Stomach smooth muscle (tissue), 2 donors: ENCODE results near the gene RAB43.
A peak's percentile ranks its signal among the peaks of the same experiment; 100 is the strongest.
"Not testable (repeated sequence)": the region's sequence is repeated elsewhere in the genome, so short reads cannot be mapped to it uniquely, and the experiment has no call there.

Experiments
- H3K27ac ChIP-seq: one replicate; pipeline ENCODE4 v1.7.0; 2013; ENCODE audit warnings: mild to moderate bottlenecking, low read length, inconsistent platforms
- H3K27me3 ChIP-seq, 2 donors: one replicate each; pipeline ENCODE4 v1.7.0; 2013; ENCODE audit warnings: low read length in 2 of 2; ENCODE audit not compliant: insufficient read depth in 2 of 2, control insufficient read depth in 1 of 2
- H3K36me3 ChIP-seq, 2 donors: one replicate each; pipeline ENCODE4 v1.7.0; 2013; ENCODE audit warnings: low read length in 2 of 2; ENCODE audit not compliant: control insufficient read depth in 2 of 2, insufficient read depth in 2 of 2
- H3K4me1 ChIP-seq: one replicate; pipeline ENCODE4 v1.7.0; 2013; ENCODE audit warnings: low read length; ENCODE audit not compliant: control insufficient read depth, insufficient read depth
- H3K4me3 ChIP-seq, 2 donors: one replicate each; pipeline ENCODE4 v1.7.0; 2013; ENCODE audit warnings: low read length in 2 of 2
- H3K9ac ChIP-seq, 2 donors: one replicate each; pipeline ENCODE4 v1.7.0; 2013; ENCODE audit warnings: low read length in 2 of 2, mild to moderate bottlenecking in 1 of 2
- H3K9me3 ChIP-seq, 2 donors: one replicate each; pipeline ENCODE4 v1.7.0; 2013; ENCODE audit warnings: low read length in 2 of 2; ENCODE audit not compliant: control insufficient read depth in 2 of 2
- donor health status: healthy.
- donor health status: Pancreatic carcinoma.

The RAB43 gene

DNA sequence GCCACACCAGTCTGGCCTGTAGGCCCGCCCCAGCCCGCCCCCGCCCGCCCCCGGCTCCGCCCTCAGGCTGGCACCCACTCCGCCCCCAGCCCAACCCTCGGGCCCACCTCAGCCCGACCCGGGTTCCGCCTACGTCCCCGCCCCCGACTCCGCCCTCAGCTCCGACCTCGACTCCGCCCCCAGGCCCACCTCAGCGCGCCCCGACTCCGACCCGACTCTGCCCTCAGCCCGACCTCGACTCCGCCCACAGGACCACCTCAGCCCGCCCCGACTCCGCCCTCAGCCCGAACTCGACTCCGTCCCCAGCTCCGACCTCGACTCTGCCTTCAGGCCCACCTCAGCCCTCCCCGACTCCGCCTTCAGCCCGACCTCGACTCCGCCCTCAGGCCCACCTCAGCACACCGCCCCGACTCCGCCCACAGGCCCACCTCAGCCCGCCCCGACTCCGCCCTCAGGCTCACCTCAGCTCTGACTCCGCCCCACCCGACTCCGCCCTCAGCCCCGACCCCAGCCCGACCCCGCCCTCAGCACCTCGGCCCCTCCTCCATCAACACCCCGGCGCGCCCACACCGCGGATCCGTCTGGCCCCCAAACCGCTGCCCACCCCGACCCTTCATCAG, at the start of gene RAB43:
Gene RAB43, minus strand, starts transcription at position 13 of the 620 bp plus-strand sequence. CDS start 315 bp downstream, outside the sequence.
- H3K4me1 ChIP-seq = peaks cover 32% of the 10 kb centered on the region

DNA sequence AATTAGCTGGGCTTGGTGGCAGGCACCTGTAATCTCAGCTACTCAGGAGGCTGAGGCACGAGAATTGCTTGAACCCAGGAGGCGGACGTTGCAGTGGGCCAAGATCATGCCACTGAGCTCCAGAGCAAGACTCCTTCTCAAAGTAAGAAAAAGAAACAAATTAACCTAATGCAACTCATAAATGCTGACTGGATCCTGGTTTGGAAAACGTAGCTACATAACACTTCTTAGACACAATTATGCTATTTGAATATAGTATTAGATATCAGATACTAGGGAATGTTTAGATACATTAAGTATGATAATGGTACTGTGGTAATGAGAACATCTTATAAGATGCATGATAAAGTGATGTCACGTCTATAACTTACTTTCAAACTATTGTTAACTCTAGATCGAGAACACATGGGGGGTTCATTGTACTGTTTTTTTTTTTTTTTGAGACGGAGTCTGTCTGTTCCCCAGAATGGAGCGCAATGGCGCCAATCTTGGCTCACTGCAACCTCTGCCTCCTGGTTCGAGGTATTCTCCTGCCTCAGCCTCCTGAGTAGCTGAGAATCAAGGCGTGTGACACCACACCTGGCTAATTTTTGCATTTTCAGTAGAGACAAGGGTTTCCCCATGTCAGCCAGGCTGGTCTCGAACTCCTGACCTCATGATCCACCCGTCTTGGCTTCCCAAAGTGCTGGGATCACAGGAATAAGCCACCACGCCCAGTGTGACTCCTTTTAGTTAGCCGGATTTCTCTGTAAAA, 45.2 kb upstream of the RAB43 start:
- no peak overlapping the region for H3K9ac ChIP-seq
- no peak overlapping the region for H3K27ac ChIP-seq
- H3K36me3 ChIP-seq = peaks cover 39 to 42% of the 10 kb centered on the region in 2 donors
- H3K27me3 ChIP-seq = no peaks in the 10 kb centered on the region
- H3K4me1 ChIP-seq = peaks cover 6% of the 10 kb centered on the region
- H3K9me3 ChIP-seq = no peaks in the 10 kb centered on the region
- no peak overlapping the region for H3K4me3 ChIP-seq

More for the DNA sequence above, at the start of gene RAB43:
- Histone ChIP-seq H3K9me3 (no peaks in the 10 kb centered on the region), H3K9ac (peak within 1 kb of the TSS; percentile 74 to 76), H3K4me3 (peak within 1 kb of the TSS; percentile 64 to 86), H3K27ac (peak within 1 kb of the TSS; percentile 86), H3K36me3 (peaks cover 0 to 2% of the 10 kb centered on the region in 2 donors), H3K27me3 (no peaks in the 10 kb centered on the region)

GRCh38 chr3:129165594-129165993, 44.0 kb upstream of the RAB43 start:
- not testable (repeated sequence) for H3K4me3 ChIP-seq, H3K9me3 ChIP-seq, H3K9ac ChIP-seq, H3K27ac ChIP-seq, H3K4me1 ChIP-seq, H3K27me3 ChIP-seq
- H3K36me3 ChIP-seq = peaks cover 29 to 31% of the 10 kb centered on the region in 2 donors

DNA sequence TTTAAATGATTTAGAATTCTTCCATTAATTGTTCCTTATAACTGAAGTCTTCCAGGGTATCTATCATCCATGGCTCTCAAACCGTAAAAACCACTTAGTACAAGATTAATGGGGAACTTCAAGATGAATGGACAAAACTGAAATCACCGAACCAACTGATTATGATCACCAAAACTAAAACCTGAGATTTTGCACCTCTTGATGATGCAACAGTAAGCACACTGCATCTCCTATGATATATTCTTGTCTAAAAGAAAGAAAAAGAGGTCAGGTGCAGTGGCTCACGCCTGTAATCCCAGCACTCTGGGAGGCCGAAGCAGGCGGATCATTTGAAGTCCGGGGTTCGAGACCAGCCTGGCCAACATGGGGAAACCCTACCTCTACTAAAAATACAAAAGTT, 42.9 kb upstream of the RAB43 start:
- peaks cover 18 to 20% of the 10 kb centered on the region in 2 donors for H3K36me3 ChIP-seq
- H3K9ac ChIP-seq = no peak overlapping the region
- no peaks in the 10 kb centered on the region for H3K9me3 ChIP-seq
- no peak overlapping the region for H3K27ac ChIP-seq
- no peak overlapping the region for H3K4me3 ChIP-seq
- peaks cover 15% of the 10 kb centered on the region for H3K4me1 ChIP-seq
- no peaks in the 10 kb centered on the region for H3K27me3 ChIP-seq

DNA sequence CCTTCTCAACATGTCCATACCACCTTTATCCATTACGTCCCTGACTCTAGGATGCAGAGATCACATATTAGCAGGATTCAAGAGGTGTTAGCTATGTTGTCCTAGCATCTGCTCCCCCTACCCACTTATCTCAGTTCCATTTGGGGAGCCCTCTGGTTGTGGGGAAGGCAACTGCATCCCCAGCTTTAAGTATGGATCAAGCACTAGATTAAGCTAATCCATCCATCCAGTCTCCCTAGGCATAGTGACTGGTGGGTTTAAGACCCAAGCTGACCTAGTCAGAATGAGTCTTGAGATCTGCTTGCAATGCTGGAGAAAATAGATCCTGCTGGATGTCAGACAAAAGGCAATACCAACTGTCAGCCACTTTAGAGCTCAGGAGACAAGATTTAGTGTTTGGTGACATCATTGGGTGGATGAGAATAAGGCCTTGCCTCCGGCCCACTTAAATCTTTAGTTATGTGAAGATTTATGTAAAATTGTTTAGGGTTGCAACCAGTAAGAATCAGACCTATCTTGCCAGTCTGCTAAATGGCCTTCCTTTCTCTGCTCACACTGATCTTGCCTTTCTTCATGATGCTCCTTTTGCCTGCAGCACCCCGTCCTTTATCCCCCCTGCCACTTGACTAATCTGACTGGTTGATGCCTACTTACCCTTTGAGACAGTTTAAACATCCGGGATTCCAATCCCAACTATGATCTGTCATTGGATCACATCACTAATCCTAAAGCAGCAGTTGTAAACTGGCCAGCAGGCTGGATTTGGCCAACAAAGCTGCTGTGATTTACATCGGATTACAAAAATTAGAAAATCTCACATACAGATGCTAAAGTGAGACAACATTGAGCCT, 41.4 kb upstream of the RAB43 start:
- Histone ChIP-seq H3K4me3 (no peak overlapping the region), H3K4me1 (peaks cover 19% of the 10 kb centered on the region), H3K27ac (peak overlapping the region; percentile 96), H3K9ac (peak overlapping the region in 1 of 2 donors; percentile 21), H3K9me3 (no peaks in the 10 kb centered on the region), H3K27me3 (no peaks in the 10 kb centered on the region), H3K36me3 (peaks cover 14 to 20% of the 10 kb centered on the region in 2 donors)

- H3K4me1 ChIP-seq = peaks cover 19% of the 10 kb centered on the region
- peak overlapping the region; percentile 69 to 95 for H3K4me3 ChIP-seq
- H3K27me3 ChIP-seq = no peaks in the 10 kb centered on the region
- peak overlapping the region; percentile 96 for H3K27ac ChIP-seq
- peak overlapping the region; percentile 94 to 100 for H3K9ac ChIP-seq
- H3K36me3 ChIP-seq = peaks cover 7 to 14% of the 10 kb centered on the region in 2 donors
- no peaks in the 10 kb centered on the region for H3K9me3 ChIP-seq
These were observed 40.3 kb upstream of the RAB43 start for GRCh38 chr3:129161860-129162271.

DNA sequence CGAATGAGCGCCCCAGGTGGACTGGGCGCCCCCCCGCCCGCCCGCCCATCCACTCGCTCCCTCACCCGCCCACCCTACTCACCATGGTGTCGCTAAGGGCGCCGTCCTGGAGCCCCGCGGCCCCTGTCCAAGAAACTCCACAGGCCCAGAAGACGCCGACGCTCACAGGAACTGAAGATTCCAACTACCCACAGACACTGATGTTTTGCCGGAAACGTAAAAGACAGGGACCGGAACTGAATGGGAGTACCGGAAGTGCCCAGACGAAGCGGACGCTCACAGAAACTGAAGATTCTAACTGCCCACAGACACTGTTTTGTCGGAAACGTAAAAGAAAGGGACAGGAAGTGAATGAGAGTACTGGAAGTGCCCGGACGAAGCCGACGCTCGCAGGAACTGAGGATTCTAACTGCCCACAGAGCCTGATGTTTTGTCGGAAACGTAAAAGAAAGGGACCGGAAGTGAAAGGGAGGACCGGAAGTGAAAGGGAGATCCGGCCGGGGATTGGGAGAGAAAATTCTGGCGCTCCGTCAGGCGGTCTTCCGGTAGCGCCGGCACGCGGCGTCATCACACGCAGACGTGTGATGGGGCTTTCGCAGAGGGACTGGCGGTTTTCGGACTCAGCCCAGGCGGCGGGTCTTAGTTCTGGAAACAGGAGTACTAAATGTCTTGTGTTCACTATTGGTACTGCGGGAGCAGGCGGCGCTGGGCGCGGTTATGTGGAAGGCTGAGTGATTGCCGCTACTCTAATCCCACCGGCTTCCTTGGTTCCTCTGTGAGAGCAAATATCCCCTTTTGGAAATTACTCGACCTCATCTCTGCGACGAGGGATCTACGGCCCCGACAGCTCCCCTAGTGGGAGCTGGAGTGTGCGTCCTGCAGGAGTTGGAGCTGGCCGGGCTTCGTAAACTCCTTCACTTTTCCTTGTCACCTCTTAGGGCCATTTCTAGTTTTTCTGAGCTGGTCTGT, 39.6 kb upstream of the RAB43 start, which contains the start of gene ISY1:
Gene ISY1, minus strand, starts transcription at position 173 of the 969 bp plus-strand sequence. Its CDS starts 88 bp downstream, at position 85.
- no peaks in the 10 kb centered on the region for H3K9me3 ChIP-seq
- H3K27ac ChIP-seq = peak within 1 kb of the TSS; percentile 96
- peaks cover 8 to 10% of the 10 kb centered on the region in 2 donors for H3K36me3 ChIP-seq
- peak within 1 kb of the TSS; percentile 74 to 95 for H3K4me3 ChIP-seq
- peaks cover 19% of the 10 kb centered on the region for H3K4me1 ChIP-seq
- no peaks in the 10 kb centered on the region for H3K27me3 ChIP-seq
- peak within 1 kb of the TSS; percentile 94 to 100 for H3K9ac ChIP-seq

DNA sequence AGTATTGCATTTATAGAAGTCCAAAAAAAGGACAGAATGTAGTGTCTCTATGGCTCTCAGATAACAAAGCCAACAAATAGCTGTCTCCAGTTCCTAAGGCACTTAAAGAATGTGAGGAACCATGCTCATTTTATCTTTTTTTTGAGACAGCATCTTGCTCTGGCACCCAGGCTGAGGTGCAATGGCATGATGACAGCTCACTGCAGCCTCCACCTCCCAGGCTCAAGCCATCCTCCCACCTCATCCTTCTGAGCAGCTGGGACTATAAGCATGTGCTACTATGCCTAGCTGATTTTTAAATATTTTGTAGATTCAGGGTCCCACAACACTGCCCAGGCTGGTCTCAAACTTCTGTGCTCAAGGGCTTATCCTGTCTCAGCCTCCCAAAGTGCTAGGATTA, 23.2 kb upstream of the RAB43 start:
- Histone ChIP-seq H3K4me3 (no peak overlapping the region), H3K27me3 (no peaks in the 10 kb centered on the region), H3K27ac (no peak overlapping the region), H3K36me3 (peaks cover 18 to 31% of the 10 kb centered on the region in 2 donors), H3K4me1 (no peaks in the 10 kb centered on the region), H3K9me3 (no peaks in the 10 kb centered on the region), H3K9ac (no peak overlapping the region)

DNA sequence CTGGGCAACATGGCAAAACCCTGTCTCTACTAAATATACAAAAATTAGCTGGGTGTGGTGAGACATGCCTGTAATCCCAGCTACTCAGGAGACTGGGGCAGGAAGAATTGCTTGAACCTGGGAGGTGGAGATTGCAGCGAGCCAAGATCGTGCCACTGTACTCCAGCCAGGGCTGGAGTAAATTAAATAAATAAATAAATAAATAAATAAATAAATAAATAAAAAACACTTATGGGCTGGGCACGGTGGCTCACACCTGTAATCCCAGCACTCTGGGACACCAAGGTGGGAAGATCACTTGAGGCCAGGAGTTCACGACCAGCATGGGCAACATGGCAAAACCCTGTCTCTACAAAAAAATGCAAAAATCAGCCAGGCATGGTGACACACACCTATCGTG, 19.4 kb upstream of the RAB43 start:
- H3K27ac ChIP-seq, H3K9me3 ChIP-seq, H3K4me1 ChIP-seq, H3K9ac ChIP-seq, H3K27me3 ChIP-seq, H3K4me3 ChIP-seq: not testable (repeated sequence)
- peaks cover 22 to 23% of the 10 kb centered on the region in 2 donors for H3K36me3 ChIP-seq
